PC-3 (cell line): ENCODE data around the gene SIPA1.

Source experiments
- EZH2phosphoT487 ChIP-seq: fragments of 300-600 bp; sonication (generic); IDR thresholded peaks from 2 replicates; pipeline ENCODE4 v1.6.1; 2018; ENCODE audit warnings: mild to moderate bottlenecking, antibody characterized with exemption, low read length, borderline replicate concordance
- TF ChIP-seq, protein P1 (sequence below): fragments of 300-600 bp; sonication (generic); conservative IDR thresholded peaks from 2 replicates; pipeline ENCODE4 v1.5.1; 2017; ENCODE audit warnings: antibody characterized with exemption, low read depth, mild to moderate bottlenecking, low read length

DNA sequence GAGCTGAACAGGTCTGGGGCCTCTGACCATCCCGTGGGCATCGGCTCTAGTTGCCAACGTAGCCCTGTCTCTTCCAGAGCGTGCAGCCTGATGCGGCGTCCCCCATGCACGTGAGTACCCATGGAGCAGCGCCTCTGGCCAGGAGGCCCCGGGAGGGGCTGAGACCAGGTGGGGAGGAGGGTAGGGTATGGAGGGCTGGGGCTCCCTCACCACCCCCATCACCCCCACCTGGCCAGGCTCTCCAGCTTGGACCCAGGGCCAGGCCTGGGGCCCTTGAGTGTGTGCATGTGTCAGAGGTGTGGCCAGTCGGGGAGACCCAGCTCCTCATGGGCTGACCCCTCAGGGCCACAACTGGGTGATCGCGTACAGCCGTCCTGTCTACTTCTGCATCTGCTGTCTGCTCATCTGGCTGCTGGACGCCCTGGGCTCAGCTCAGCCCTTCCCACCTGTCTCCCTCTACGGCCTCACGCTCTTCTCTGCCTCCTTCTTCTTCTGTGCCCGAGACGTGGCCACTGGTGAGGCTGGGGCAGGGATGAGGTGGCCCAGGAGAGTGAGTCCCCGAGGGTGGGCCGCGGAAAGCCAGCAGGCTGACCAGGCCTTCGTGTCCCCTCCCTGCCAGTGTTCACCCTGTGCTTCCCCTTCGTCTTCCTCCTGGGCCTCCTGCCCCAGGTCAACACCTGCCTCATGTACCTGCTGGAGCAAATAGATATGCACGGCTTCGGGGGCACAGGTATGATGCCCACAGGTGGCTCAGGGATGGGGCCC, 13.9 kb upstream of the SIPA1 start:
- TF ChIP-seq, protein P1, sequence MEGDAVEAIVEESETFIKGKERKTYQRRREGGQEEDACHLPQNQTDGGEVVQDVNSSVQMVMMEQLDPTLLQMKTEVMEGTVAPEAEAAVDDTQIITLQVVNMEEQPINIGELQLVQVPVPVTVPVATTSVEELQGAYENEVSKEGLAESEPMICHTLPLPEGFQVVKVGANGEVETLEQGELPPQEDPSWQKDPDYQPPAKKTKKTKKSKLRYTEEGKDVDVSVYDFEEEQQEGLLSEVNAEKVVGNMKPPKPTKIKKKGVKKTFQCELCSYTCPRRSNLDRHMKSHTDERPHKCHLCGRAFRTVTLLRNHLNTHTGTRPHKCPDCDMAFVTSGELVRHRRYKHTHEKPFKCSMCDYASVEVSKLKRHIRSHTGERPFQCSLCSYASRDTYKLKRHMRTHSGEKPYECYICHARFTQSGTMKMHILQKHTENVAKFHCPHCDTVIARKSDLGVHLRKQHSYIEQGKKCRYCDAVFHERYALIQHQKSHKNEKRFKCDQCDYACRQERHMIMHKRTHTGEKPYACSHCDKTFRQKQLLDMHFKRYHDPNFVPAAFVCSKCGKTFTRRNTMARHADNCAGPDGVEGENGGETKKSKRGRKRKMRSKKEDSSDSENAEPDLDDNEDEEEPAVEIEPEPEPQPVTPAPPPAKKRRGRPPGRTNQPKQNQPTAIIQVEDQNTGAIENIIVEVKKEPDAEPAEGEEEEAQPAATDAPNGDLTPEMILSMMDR, result no peak
- no peak for TF ChIP-seq EZH2phosphoT487
